Glomerular visceral epithelial cell (primary cell): Measurements from ENCODE around the gene DNAH9.
"Not testable (repeated sequence)": the region's sequence is repeated elsewhere in the genome, so short reads cannot be mapped to it uniquely, and the experiment has no call there.

ENCODE experiments used
- DNase-seq: peaks from one replicate; pipeline ENCODE4 v3.0.0-alpha.2; 2016; ENCODE audit errors: extremely low spot score

The DNAH9 gene

DNA sequence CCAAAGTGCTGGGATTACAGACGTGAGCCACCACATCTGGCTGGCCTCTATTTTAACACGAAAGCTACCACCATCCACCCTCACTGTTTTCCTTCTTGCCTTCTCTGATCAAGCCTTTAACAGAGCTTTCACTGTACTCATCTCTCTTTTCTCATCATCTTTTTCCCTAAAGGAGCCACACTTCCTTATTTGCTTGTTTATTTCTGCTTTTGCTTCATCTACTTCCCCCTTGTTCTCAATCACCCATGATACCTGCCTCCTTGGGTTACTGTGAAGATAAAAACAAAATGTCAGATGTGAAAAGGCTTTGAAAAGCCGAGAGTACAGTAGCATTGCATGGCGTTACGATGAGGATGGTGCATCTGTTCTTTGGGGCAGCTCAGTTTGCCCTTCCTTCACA is 319.1 kb downstream of the DNAH9 start:
- no peak for DNase-seq

DNA sequence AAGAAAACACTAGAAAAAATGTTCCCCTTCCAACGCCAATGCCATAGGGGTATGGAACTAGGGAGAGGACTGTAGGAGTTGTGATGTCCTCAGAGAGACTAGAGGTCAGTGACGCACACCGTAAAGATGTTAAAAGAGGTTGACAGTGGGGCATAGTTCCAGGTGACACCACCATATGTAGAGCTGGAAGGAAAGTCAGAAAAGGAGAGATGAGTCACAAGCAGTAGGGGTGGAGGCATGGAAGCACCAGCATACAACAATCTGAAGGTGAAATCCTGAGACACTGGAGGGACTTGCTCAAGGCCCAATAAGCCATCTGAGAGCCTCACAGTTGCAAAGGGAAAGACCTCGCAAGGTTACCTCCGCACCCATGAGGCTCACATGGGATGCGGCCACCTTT is 323.0 kb downstream of the DNAH9 start:
- no peak for DNase-seq

DNA sequence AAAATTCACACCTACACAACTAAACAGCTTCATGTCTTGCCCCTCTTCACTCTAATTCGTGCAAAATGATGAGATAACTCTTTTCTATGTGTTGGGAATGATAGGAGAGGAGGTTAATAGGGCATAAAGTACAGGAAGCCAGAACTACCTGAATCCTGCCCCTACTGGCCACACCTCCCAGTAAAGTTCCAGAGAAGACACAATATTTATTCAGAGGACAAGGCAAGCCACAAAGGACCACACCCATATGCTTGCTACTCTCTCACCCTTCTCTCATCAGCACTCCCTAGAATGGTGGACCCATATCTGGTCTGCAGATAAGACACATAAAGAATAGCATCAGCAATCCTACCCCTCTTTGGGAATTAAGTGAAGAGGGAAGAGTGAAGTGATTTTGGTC is 324.4 kb downstream of the DNAH9 start:
- DNase-seq = no peak

DNA sequence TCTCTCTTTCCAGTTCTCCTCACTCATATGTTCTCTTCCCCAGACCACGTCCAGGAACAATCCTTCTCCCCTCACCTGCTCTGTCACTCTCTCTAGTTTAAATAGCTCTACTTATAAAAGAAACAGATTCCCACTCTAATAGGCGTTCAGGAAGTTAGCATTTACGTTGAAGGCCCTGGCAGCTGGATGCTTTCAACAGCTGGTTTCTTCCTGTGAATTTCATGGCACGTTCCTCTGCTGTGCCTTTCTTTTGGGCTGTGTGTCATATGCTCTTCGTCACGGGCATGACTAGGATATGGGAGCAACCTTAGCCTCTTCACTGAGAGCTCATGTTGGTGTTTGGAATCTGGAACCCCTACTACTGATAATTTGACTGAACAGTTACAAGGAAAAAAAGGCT is 325.8 kb downstream of the DNAH9 start:
- DNase-seq = no peak

DNA sequence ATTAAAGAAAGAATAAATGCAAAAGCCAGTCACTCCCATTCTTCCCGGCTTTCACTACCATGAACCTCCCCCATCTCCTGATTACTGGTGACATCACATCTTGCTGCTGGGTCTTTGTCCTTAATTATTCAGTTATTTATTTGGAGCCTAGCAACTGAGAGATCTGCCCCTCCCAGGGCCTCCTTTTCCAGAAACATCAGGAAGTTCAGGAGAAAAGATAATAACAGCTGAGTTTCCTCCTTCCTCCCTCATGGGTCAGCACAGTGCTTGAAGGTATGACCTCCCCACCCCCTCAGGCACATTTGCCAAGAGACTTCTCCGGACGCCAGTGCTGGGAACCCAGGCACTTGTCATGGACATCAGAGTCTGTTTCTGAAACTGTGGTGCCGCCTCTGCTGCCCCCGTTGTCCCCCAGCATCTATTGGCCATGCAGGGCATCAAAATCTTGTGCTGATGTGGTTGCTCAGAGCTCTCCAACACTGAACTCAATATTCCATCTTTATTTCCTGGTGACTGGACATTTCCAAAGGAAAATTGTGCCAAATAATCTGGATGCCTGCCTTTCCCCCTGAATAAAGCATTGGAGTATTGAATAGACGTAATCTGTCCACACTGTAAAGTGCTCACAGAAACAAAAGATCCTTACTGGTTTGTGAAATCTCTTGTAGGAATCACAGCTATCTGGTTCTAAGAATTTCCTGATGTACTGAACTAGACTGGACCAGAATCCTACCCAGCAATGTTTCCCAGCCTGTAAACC is 327.2 kb downstream of the DNAH9 start:
- no peak for DNase-seq

DNA sequence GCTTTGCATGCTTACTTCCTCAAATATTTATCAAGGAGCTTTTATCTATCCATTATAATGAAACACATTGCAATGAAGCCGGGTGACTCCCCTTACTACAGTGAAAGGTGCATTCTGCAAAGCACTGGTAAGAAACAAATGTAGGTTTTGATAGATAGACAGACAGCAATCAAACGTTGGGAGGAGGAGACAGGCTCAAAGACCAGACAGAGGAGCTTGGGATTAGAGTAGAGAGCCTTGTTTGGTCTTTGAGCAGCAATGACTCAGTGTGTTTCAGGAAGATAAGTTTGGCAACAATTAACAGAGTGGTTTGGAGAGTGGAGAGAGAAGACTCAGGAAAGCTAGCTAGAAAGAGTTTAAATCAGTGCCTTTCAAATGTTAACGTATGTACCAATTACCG is 330.2 kb downstream of the DNAH9 start:
- no peak for DNase-seq

DNA sequence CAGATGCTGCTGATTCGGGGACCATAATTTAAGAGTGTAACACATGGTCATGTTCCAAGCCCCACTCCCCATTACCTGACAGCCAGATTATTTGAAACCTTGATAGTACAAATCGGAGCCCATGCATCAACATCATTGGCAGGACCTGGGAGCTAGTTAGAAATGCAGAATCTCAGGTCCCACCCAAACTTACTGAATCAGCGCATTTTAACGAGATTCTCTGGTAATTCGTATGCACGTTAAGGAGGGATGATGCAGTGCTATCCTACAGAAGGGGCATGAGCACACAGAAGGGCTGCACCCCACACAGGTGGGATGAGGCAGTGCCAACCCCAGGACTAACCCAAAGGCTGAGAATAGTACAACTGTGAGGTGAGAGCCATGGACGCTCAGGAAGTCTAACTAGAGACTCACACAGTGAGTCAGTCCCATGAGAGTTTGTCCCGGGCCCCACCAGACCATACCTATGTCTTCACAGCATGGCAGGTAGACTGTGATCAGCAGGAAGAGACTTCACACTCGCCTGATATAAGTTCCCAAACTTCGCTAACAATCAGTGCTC is 334.1 kb downstream of the DNAH9 start:
- no peak for DNase-seq

DNA sequence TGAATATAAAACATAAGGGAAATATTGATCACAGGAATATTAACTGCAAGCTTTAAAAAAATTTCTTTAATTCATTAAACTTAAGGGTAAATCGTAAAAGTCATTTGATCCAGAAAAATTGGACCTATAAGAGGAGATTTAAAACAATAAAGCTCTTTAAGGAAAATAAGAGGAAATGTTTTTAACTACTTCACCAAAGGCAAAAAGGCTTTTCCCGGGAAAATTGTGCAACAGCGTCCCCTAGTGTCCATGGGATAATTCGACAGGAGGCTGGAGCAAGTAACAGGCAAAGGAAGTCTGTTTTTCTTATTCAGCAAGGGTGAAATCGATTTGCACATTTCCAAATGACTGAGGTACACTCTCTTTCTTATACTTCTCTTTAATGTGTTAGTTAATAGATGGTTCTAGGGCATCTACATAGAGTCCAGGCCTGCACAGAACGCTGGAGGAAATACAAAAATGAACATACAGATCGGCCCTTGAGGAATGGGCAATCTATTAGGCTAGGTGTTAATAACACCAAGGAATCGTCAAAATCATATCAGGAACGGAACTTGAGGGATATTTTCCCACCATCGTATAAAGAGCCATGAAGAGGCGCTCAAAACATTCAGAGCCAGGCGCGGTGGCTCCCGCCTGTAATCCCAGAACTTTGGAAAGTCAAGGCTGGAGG is 337.6 kb downstream of the DNAH9 start:
- DNase-seq = peak; percentile 6

DNA sequence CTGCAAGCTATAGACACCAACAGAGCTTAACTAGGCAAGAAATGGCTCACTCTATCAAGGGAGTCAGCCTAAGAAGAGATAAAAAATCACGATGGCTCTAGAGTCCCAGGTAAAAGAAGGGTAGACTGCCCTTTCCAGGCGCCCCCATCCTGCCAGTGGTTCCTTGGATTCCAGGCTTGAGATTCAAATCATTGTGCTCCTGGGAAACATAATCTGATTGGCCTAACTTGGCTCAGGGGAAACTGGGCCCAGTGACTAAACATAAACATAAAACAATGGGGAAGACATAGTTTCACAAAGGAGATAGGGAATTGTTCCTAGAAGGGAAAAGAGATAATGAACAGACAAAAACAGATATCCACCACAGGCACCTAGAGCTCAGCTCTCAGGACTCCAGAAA is 342.6 kb downstream of the DNAH9 start:
- DNase-seq = no peak

DNA sequence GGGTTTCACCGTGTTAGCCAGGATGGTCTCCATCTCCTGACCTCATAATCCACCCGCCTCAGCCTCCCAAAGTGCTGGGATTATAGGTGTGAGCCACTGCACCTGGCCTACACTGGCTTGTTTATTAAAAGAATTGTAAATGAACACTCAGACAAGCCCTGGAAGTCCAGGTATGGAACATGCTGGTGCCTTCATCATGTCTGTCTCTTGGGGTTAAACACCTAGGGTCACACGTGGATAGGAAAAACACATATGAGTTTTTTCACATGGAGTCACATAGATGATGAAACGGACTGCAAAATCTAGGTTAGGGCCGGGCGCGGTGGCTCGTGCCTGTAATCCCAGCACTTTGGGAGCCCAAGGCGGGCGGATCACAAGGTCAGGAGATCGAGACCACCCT is 344.8 kb downstream of the DNAH9 start:
- DNase-seq = not testable (repeated sequence)

DNA sequence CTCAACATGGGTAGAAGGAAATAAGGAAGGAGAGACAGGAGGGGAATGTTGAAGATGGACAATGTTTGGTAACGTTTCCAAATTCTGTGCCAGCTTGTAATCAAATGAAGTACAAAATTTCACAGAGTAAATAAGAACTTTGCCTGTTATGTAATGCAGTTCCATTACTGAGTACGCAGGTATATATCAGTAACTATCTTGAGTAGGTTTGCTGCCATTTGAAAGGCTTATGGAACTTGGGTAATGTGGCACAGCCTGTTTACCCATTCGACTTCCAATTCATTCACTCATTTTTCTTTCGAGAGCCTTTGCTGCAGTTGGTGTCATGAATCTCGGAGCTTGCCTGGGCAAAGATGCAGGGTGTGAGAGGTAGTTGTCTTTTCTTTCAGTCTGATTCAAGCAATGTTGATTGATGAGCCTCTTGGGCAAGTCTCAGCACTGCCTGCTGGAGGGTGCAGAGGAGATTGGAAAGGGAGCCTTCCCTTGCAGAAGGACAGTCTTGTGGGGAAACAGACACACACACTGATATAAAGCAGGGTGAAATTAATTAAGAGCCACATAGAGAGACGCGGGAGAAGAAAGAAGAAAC is 345.6 kb downstream of the DNAH9 start:
- no peak for DNase-seq

DNA sequence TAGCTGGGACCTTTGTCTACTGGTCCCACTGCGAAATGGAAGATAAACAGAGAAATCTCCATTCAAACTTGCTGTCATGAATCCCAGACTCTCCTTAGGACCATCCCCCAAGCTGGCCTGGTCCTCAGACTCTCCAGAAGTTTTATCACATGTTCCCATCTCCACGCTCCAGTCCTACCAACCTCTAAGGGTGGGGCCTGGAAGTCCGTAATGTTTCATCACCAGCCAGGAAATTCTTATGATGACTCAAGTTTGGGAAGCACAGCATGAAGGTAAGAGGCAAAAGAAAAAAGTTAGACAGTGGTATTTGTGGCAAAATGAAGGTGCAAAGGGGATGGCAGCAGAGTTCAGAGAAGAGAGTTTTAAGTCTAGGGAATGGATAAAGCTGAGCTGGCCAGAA is 346.3 kb downstream of the DNAH9 start:
- DNase-seq = no peak

DNA sequence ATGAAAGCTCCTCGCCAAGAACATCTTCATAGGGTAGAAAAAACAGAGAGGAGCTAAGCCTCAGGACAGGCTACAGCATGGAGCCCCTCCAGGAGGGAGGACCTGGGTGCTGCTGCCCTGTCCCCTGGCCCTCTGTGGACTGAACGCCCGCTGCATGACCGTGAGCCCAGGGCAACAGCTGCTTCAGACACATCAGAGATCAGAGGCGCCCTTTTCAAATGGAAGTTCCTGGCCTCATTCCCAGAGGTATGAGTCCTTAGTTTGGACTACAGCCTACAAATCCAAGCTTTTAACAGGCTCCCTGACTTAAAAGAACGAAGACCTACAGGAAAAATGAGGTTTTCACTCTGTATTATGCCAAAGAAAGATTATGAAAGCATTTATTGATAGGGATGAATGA is 350.5 kb downstream of the DNAH9 start:
- DNase-seq = no peak

DNA sequence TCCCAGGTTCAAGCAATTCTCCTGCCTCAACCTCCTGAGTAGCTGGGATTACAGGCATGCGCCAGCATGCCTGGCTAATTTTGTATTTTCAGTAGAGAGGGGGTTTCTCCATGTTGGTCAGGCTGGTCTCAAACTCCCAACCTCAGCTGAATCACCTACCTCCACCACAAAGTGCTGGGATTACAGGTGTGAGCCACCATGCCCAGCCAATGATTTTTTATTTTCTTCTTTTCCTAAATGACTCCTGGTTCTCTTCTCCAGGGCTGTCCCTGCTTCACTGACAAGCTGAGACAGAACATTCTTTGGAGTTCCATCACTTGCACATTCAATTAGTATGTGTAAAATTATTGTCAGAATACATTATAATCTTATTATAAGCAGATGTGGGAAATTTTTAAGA is 351.3 kb downstream of the DNAH9 start:
- DNase-seq = not testable (repeated sequence)

DNA sequence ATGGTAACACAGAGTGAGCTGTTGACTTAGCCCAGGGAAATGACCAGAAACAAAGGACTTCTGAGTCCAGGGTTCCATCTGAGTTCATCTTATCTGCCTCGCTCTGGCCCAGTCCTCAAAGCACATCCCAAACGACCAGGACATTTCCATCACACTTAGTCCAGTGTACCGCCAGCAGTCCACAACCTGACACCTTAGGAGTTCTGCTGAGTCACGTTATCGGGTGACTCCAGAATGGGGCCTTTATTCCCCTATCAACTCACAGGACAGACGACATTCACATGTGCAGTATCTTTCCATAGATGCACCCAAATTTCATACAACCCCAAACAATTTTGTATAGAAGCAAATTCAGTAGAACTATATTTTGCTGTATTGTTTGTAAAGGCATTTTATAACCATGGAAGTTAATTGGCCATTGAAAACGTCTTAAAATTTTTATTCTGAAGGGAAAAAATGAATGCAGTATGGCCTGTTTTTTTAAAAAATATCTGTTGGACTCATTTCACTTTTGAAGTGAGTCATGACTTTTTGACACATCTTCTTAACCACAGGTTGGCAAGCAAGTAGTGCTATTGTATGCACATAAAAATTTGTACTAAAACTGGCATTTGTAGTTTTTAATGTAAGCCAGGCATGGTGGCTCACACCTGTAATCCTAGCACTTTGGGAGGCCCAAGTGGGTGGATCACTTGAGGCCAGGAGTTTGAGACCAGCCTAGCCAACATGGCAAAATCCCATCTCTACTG is 352.7 kb downstream of the DNAH9 start:
- no peak for DNase-seq

DNA sequence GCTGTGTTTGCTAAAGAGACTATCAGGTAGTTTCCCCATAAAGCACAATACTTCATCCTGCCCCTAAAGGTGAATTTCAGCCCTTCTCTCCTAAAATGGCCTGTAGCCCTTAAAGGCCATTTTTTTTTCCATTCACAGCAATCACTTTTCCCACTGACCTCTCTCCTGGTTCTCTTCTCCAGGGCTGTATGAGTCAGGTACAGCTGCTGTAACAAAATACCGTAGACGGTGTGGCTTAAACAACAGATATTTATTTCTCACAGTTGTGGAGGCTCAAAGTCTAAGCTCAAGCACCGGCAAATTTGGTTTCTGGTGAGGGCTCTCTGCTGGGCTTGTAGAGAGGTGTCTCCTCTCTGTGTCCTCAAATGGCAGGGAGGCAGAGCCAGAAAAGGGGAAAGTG is 354.3 kb downstream of the DNAH9 start:
- DNase-seq = no peak

DNA sequence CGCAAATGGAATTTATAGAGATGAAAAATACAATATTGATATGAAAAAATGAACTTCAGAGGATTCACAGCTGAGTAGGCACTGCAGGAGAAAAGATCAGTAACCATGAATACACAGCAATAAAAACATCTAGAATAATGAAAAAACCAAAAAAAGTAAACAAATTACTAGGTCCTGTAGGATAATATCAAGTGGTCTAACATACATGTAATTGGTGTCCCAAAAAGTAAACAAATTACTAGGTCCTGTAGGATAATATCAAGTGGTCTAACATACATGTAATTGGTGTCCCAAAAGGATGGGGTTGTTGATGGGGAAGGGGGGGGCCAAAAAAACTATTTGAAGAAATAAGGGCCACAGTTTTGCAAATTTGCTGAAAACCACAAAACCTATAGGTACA is 355.7 kb downstream of the DNAH9 start:
- DNase-seq = no peak

DNA sequence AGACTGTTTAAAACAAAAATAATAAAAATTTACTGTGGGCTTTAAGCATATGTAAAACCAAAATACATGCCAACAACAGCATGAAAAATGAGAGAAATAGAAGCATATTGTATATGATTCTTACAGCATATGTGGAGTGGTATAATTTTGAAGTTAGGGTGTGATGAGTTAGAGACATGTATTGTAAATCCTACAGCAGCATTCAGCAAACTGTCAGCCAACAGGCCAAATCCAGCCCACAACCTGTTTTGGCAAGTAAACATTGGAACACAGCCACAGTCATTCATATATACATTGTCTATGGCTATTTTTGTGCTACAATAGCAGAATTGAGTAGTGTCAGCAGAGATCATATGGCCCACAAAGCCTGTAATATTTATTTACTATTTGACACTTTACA is 356.7 kb downstream of the DNAH9 start:
- DNase-seq = no peak

DNA sequence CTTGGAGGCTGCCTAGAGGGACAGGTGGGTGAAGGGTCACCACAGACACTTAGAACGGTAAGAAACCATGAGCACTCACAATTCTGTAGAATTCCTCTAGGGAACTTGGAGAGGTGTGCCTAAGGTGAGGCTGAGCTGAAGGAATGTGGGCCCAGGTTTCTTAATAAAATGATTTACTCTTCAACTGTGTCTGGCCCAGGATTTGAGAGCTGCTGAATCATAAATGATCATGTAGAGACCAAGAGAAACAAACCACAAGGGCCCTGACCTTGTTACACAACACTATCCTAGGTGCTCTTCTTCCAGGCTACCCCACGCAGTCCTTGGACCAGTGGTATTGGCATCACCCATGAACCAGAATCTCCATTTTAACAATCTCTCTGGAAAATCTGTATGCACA is 371.3 kb downstream of the DNAH9 start:
- DNase-seq = no peak

DNA sequence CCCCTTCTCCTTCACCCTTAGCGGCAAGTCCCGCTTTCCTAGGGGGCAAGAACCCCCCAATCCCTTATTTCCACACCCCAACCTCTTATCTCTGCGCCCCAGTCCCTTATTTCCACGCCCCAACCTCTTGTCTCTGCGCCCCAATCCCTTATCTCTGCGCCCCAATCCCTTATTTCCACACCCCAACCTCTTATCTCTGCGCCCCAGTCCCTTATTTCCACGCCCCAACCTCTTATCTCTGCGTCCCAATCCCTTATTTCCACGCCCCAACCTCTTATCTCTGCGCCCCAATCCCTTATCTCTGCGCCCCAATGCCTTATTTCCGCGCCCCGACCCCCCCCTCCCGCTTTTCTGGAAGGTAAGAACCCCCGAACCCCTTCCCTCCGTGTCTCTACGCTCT is 374.5 kb downstream of the DNAH9 start:
- not testable (repeated sequence) for DNase-seq

DNA sequence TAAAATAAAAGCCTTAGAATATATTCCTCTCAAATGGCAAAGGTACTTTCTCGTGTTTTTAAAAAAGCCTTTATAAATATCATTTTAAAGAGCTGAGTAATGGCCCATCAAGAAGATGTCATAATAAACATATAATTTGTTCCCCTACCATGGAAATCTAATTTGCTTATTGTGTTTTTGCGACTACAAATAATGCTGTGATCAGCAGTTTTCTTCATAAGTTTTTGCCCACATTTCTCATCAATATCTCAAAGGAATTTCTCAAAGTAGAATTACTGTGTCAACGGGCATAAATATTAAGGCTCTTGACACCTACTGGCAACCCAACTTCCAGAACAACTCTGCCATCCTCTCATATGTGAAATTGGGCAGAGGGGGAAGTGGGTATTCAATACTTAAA is 381.5 kb downstream of the DNAH9 start:
- no peak for DNase-seq

DNA sequence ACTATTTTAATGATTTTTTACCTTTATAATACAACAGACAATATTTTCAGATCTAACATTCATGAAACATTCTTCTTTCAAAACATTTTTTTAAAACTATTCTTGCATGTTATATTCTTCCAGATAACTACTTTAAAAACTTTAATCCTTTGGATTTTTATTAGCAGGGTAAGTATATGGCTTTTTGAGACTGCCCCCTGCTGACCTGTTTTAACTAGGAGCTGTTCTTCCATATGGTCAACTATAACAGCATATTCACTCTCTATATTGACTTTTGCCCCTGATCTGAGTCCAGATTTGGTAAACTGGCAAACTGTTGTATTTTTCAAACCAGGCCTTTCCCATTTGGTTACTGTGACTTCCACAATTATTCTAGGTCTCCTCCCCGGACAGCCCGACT is 382.5 kb downstream of the DNAH9 start:
- DNase-seq = no peak
